Muscle layer of colon (tissue), 2 donors: Measurements from ENCODE around the gene NAV2.

Experiments used
- H3K27ac ChIP-seq: one replicate; pipeline ENCODE4 v1.7.0; 2013; ENCODE audit warnings: low read depth, mild to moderate bottlenecking, low read length, moderate library complexity
- H3K27me3 ChIP-seq, 2 donors: one replicate each; pipeline ENCODE4 v1.7.0; 2013; ENCODE audit warnings: low read length in 2 of 2, mild to moderate bottlenecking in 2 of 2; ENCODE audit not compliant: insufficient read depth in 2 of 2, control insufficient read depth in 1 of 2
- H3K36me3 ChIP-seq: one replicate; pipeline ENCODE4 v1.7.0; 2013; ENCODE audit warnings: mild to moderate bottlenecking, low read length; ENCODE audit not compliant: insufficient read depth
- H3K4me1 ChIP-seq: one replicate; pipeline ENCODE4 v1.7.0; 2013; ENCODE audit warnings: mild to moderate bottlenecking, low read length; ENCODE audit not compliant: insufficient read depth
- H3K4me3 ChIP-seq, 2 donors: one replicate each; pipeline ENCODE4 v1.7.0; 2013; ENCODE audit warnings: low read length in 2 of 2, low read depth in 1 of 2, mild to moderate bottlenecking in 1 of 2, moderate library complexity in 1 of 2
- H3K9ac ChIP-seq: one replicate; pipeline ENCODE4 v1.7.0; 2013; ENCODE audit warnings: low read length
- H3K9me3 ChIP-seq: one replicate; pipeline ENCODE4 v1.7.0; 2013; ENCODE audit warnings: mild to moderate bottlenecking, low read length
- donor health status: abdominal sarcoma.
- donor health status: Adenocarcinoma of cecum.

NAV2 gene

GRCh38 chr11:19912958-19913892 is 200.6 kb downstream of the NAV2 start:
- Histone ChIP-seq H3K4me3 (no peak overlapping the region), H3K27me3 (no peaks in the 10 kb centered on the region), H3K4me1 (peaks cover 43% of the 10 kb centered on the region), H3K9ac (no peak overlapping the region), H3K9me3 (no peaks in the 10 kb centered on the region), H3K36me3 (peaks cover 17% of the 10 kb centered on the region), H3K27ac (no peak overlapping the region)

GRCh38 chr11:19913893-19914249 is 201.2 kb downstream of the NAV2 start:
- Histone ChIP-seq H3K4me3 (no peak overlapping the region), H3K9me3 (no peaks in the 10 kb centered on the region), H3K4me1 (peaks cover 43% of the 10 kb centered on the region), H3K36me3 (peaks cover 17% of the 10 kb centered on the region), H3K27me3 (no peaks in the 10 kb centered on the region), H3K27ac (no peak overlapping the region), H3K9ac (no peak overlapping the region)

- Histone ChIP-seq H3K9me3 (no peaks in the 10 kb centered on the region), H3K4me3 (no peak overlapping the region), H3K9ac (no peak overlapping the region), H3K27me3 (no peaks in the 10 kb centered on the region), H3K4me1 (peaks cover 53% of the 10 kb centered on the region), H3K27ac (no peak overlapping the region), H3K36me3 (peaks cover 17% of the 10 kb centered on the region)
These were observed 203.2 kb downstream of the NAV2 start for GRCh38 chr11:19915808-19916207.

GRCh38 chr11:19917069-19917468 is 204.4 kb downstream of the NAV2 start:
- H3K4me3 ChIP-seq, result no peak overlapping the region
- no peaks in the 10 kb centered on the region for H3K27me3 ChIP-seq
- H3K36me3 ChIP-seq, result peaks cover 17% of the 10 kb centered on the region
- no peak overlapping the region for H3K9ac ChIP-seq
- H3K27ac ChIP-seq, result no peak overlapping the region
- H3K9me3 ChIP-seq, result no peaks in the 10 kb centered on the region
- peaks cover 54% of the 10 kb centered on the region for H3K4me1 ChIP-seq

- no peak overlapping the region for H3K4me3 ChIP-seq
- peaks cover 53% of the 10 kb centered on the region for H3K4me1 ChIP-seq
- no peaks in the 10 kb centered on the region for H3K9me3 ChIP-seq
- no peaks in the 10 kb centered on the region for H3K27me3 ChIP-seq
- H3K27ac ChIP-seq, result no peak overlapping the region
- H3K36me3 ChIP-seq, result peaks cover 17% of the 10 kb centered on the region
- no peak overlapping the region for H3K9ac ChIP-seq
These were observed 205.8 kb downstream of the NAV2 start for GRCh38 chr11:19918302-19919049.

GRCh38 chr11:19919050-19919561 is 206.5 kb downstream of the NAV2 start:
- peaks cover 49% of the 10 kb centered on the region for H3K4me1 ChIP-seq
- H3K27me3 ChIP-seq, result no peaks in the 10 kb centered on the region
- H3K9ac ChIP-seq, result no peak overlapping the region
- H3K4me3 ChIP-seq, result no peak overlapping the region
- no peak overlapping the region for H3K27ac ChIP-seq
- H3K9me3 ChIP-seq, result no peaks in the 10 kb centered on the region
- peaks cover 17% of the 10 kb centered on the region for H3K36me3 ChIP-seq

- H3K27me3 ChIP-seq, result no peaks in the 10 kb centered on the region
- no peak overlapping the region for H3K27ac ChIP-seq
- no peaks in the 10 kb centered on the region for H3K9me3 ChIP-seq
- H3K36me3 ChIP-seq, result peaks cover 14% of the 10 kb centered on the region
- no peak overlapping the region for H3K9ac ChIP-seq
- H3K4me3 ChIP-seq, result no peak overlapping the region
- H3K4me1 ChIP-seq, result peaks cover 51% of the 10 kb centered on the region
These were observed 208.3 kb downstream of the NAV2 start for GRCh38 chr11:19920982-19921381.

- no peak overlapping the region for H3K27ac ChIP-seq
- H3K36me3 ChIP-seq, result peaks cover 8% of the 10 kb centered on the region
- no peak overlapping the region for H3K9ac ChIP-seq
- H3K4me1 ChIP-seq, result peaks cover 62% of the 10 kb centered on the region
- H3K9me3 ChIP-seq, result no peaks in the 10 kb centered on the region
- no peak overlapping the region for H3K4me3 ChIP-seq
- no peaks in the 10 kb centered on the region for H3K27me3 ChIP-seq
These were observed 209.5 kb downstream of the NAV2 start for GRCh38 chr11:19921976-19922688.

GRCh38 chr11:19922689-19923035 is 210.0 kb downstream of the NAV2 start:
- Histone ChIP-seq H3K4me3 (no peak overlapping the region), H3K9me3 (no peaks in the 10 kb centered on the region), H3K4me1 (peaks cover 64% of the 10 kb centered on the region), H3K27me3 (no peaks in the 10 kb centered on the region), H3K27ac (no peak overlapping the region), H3K36me3 (peaks cover 5% of the 10 kb centered on the region), H3K9ac (no peak overlapping the region)

GRCh38 chr11:19923626-19924025 is 211.0 kb downstream of the NAV2 start:
- no peaks in the 10 kb centered on the region for H3K36me3 ChIP-seq
- H3K27ac ChIP-seq, result no peak overlapping the region
- no peak overlapping the region for H3K9ac ChIP-seq
- H3K4me1 ChIP-seq, result peaks cover 59% of the 10 kb centered on the region
- H3K27me3 ChIP-seq, result no peaks in the 10 kb centered on the region
- H3K4me3 ChIP-seq, result no peak overlapping the region
- no peaks in the 10 kb centered on the region for H3K9me3 ChIP-seq

- H3K4me3 ChIP-seq, result no peak overlapping the region
- no peaks in the 10 kb centered on the region for H3K36me3 ChIP-seq
- H3K27me3 ChIP-seq, result no peaks in the 10 kb centered on the region
- H3K9me3 ChIP-seq, result no peaks in the 10 kb centered on the region
- peaks cover 59% of the 10 kb centered on the region for H3K4me1 ChIP-seq
- no peak overlapping the region for H3K9ac ChIP-seq
- no peak overlapping the region for H3K27ac ChIP-seq
These were observed 211.7 kb downstream of the NAV2 start for GRCh38 chr11:19924311-19924710.
